Liver (tissue), 9 donors: ENCODE results near the gene SYCE3. TPM values are rescaled to one million over a fixed set of nuclear protein-coding genes. Genes with fewer than 3 reads are reported as not detected.

Experiments used
- DNase-seq: peaks from one replicate; pipeline ENCODE4 v3.0.0-alpha.2; 2017; ENCODE audit warnings: low spot score
- H3K27ac ChIP-seq, 2 donors: one replicate each; pipeline ENCODE4 v1.7.0; 2013; ENCODE audit warnings: inconsistent platforms in 2 of 2, low read length in 2 of 2, control low read depth in 1 of 2, low read depth in 1 of 2, mild to moderate bottlenecking in 1 of 2
- H3K27me3 ChIP-seq, 4 donors: one replicate each; pipeline versions ENCODE4 v1.6.1 to v1.7.0; 2013; ENCODE audit warnings: low read length in 3 of 4, inconsistent platforms in 1 of 4, mild to moderate bottlenecking in 1 of 4, moderate library complexity in 1 of 4; ENCODE audit not compliant: control insufficient read depth in 4 of 4, insufficient read depth in 4 of 4
- H3K36me3 ChIP-seq, 4 donors: one replicate each; pipeline versions ENCODE4 v1.6.1 to v1.7.0; 2013; ENCODE audit warnings: low read length in 3 of 4, mild to moderate bottlenecking in 3 of 4, low read depth in 1 of 4, moderate library complexity in 1 of 4; ENCODE audit not compliant: control insufficient read depth in 4 of 4, insufficient read depth in 3 of 4
- H3K4me1 ChIP-seq, 4 donors: one replicate each; pipeline versions ENCODE4 v1.6.1 to v1.7.0; 2013; ENCODE audit warnings: low read length in 3 of 4, mild to moderate bottlenecking in 3 of 4, moderate library complexity in 1 of 4; ENCODE audit not compliant: control insufficient read depth in 4 of 4, insufficient read depth in 4 of 4
- H3K4me3 ChIP-seq, 3 donors: one replicate each; pipeline versions ENCODE4 v1.6.1 to v1.7.0; 2013; ENCODE audit warnings: low read length in 3 of 3, control low read depth in 1 of 3, low read depth in 1 of 3, mild to moderate bottlenecking in 1 of 3
- H3K9ac ChIP-seq, 2 donors: one replicate each; pipeline ENCODE4 v1.7.0; 2013; ENCODE audit warnings: low read length in 2 of 2, mild to moderate bottlenecking in 2 of 2, moderate library complexity in 2 of 2, control low read depth in 1 of 2, low read depth in 1 of 2
- H3K9me3 ChIP-seq, 4 donors: one replicate each; pipeline versions ENCODE4 v1.6.1 to v1.7.0; 2013; ENCODE audit warnings: low read length in 3 of 4; ENCODE audit not compliant: control insufficient read depth in 4 of 4
- EGR1 ChIP-seq, 2 donors: IDR thresholded peaks; 2 replicates each; pipeline ENCODE4 v1.6.1; 2016 to 2018; ENCODE audit warnings: antibody characterized with exemption in 2 of 2, low read depth in 2 of 2
- FOXA1 ChIP-seq: IDR thresholded peaks from 2 replicates; pipeline ENCODE4 v1.6.1; 2016; ENCODE audit warnings: antibody characterized with exemption
- GABPA ChIP-seq, 2 donors: IDR thresholded peaks in 1 of 2; conservative IDR thresholded peaks in 1 of 2; 2 replicates each; pipeline ENCODE4 v1.6.1; 2016; ENCODE audit warnings: antibody characterized with exemption in 2 of 2, mild to moderate bottlenecking in 1 of 2, moderate library complexity in 1 of 2
- HNF4A ChIP-seq, 2 donors: conservative IDR thresholded peaks; 2 replicates each; pipeline ENCODE4 v1.6.1; 2016; ENCODE audit warnings: antibody characterized with exemption in 2 of 2, mild to moderate bottlenecking in 2 of 2
- HNF4G ChIP-seq: IDR thresholded peaks from 2 replicates; pipeline ENCODE4 v1.6.1; 2016; ENCODE audit warnings: antibody characterized with exemption
- JUND ChIP-seq, 2 donors: IDR thresholded peaks; 2 replicates each; pipeline ENCODE4 v1.6.1; 2016; ENCODE audit warnings: antibody characterized with exemption in 2 of 2
- NR2F2 ChIP-seq: IDR thresholded peaks from 2 replicates; pipeline ENCODE4 v1.6.1; 2016; ENCODE audit warnings: antibody characterized with exemption
- RAD21 ChIP-seq, 2 donors: IDR thresholded peaks; 2 replicates each; pipeline ENCODE4 v1.6.1; 2016; ENCODE audit warnings: antibody characterized with exemption in 2 of 2, mild to moderate bottlenecking in 2 of 2
- RXRA ChIP-seq, 2 donors: IDR thresholded peaks; 2 replicates each; pipeline ENCODE4 v1.6.1; 2017 to 2018; ENCODE audit warnings: antibody characterized with exemption in 2 of 2, mild to moderate bottlenecking in 1 of 2
- SP1 ChIP-seq: IDR thresholded peaks from 2 replicates; pipeline ENCODE4 v1.6.1; 2018; ENCODE audit warnings: antibody characterized with exemption, mild to moderate bottlenecking
- TAF1 ChIP-seq: conservative IDR thresholded peaks from 2 replicates; pipeline ENCODE4 v1.6.1; 2016; ENCODE audit warnings: antibody characterized with exemption, mild to moderate bottlenecking
- YY1 ChIP-seq: IDR thresholded peaks from 2 replicates; pipeline ENCODE4 v1.6.1; 2016; ENCODE audit warnings: antibody characterized with exemption, mild to moderate bottlenecking
- WGBS: extraction: QIAGEN DNeasy Blood & Tissue Kit; methylation state at CpG from one replicate; pipeline ENCODE4 v1.1.7; 2013; 5-methylcytosine and 5-hydroxymethylcytosine counted together
- polyA plus RNA-seq, 2 donors: library from polyadenylated mRNA; stranded (reverse) in 1 of 2; unstranded in 1 of 2; fragments of 200-250 nt in 1 of 2; fragments of >200 nt in 1 of 2; fragmentation: Nextera tagmentation in 1 of 2; extraction: Ambion mirVana in 1 of 2; gene quantifications; one replicate each; pipeline versions ENCODE4 v1.2.1 to v1.2.3, GENCODE V29; 2013 to 2015
- total RNA-seq, 2 donors: library from RNA; depleted of rRNA; stranded (reverse); fragments of >200 nt; gene quantifications; one replicate each; pipeline ENCODE4 v1.2.3, GENCODE V29; 2014
- TF ChIP-seq, protein P1 (sequence below): IDR thresholded peaks from 2 replicates; pipeline ENCODE4 v1.6.1; 2016; ENCODE audit warnings: antibody characterized with exemption
- TF ChIP-seq, protein P2 (sequence below): IDR thresholded peaks from 2 replicates; pipeline ENCODE4 v1.6.1; 2016; ENCODE audit warnings: antibody characterized with exemption, mild to moderate bottlenecking
- TF ChIP-seq, protein P3 (sequence below): IDR thresholded peaks from 2 replicates; pipeline ENCODE4 v1.6.1; 2016; ENCODE audit warnings: antibody characterized with exemption
- TF ChIP-seq, protein P4 (sequence below): IDR thresholded peaks from 2 replicates; pipeline ENCODE4 v1.6.1; 2016; ENCODE audit warnings: antibody characterized with exemption
- donor health status: healthy.
- donor health status: healthy.
- donor health status: healthy.
- donor health status: healthy.
- donor health status: healthy.

The SYCE3 gene
- total and polyA plus RNA-seq, 4 donors: 0.45 to 2.2 TPM; not detected in 2

DNA sequence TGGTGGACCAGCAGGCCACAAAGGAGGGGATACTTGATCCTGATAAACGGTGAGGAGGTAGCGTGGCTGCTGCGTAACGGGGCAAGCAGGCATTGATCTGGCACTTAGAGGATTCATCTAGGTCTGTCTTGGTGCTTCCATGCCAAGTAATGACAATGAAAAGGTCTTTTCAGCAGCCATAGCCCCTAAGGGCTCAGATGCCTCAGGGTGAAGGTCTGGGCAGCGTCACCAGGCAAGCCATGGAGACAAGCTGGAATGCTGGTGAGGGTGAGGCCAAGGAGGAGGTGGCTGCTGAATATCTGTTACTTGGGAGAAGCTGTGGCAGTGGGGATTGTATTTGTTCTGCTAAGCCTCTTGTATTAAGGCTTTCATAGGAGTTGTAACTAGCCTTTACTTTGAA, 24.7 kb upstream of the SYCE3 start:
- peaks cover 0 to 8% (median 7%) of the 10 kb centered on the region in 4 donors for H3K4me1 ChIP-seq
- TF ChIP-seq GABPA (IDR thresholded peaks at IDR 0.05 in 1 of 2, conservative IDR thresholded peaks at IDR 0.05 in 1 of 2) (no peak), RAD21 (IDR thresholded peaks at IDR 0.05) (no peak), HNF4G (no peak), FOXA1 (no peak), TAF1 (no peak), NR2F2 (no peak), RXRA (IDR thresholded peaks at IDR 0.05) (no peak), HNF4A (conservative IDR thresholded peaks at IDR 0.05) (no peak), JUND (IDR thresholded peaks at IDR 0.05) (no peak), EGR1 (IDR thresholded peaks at IDR 0.05; ENCODE audit: low read depth in 2 of 2) (no peak), SP1 (no peak)
- TF ChIP-seq, protein P1, sequence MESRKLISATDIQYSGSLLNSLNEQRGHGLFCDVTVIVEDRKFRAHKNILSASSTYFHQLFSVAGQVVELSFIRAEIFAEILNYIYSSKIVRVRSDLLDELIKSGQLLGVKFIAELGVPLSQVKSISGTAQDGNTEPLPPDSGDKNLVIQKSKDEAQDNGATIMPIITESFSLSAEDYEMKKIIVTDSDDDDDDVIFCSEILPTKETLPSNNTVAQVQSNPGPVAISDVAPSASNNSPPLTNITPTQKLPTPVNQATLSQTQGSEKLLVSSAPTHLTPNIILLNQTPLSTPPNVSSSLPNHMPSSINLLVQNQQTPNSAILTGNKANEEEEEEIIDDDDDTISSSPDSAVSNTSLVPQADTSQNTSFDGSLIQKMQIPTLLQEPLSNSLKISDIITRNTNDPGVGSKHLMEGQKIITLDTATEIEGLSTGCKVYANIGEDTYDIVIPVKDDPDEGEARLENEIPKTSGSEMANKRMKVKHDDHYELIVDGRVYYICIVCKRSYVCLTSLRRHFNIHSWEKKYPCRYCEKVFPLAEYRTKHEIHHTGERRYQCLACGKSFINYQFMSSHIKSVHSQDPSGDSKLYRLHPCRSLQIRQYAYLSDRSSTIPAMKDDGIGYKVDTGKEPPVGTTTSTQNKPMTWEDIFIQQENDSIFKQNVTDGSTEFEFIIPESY: no peak
- TF ChIP-seq, protein P2, sequence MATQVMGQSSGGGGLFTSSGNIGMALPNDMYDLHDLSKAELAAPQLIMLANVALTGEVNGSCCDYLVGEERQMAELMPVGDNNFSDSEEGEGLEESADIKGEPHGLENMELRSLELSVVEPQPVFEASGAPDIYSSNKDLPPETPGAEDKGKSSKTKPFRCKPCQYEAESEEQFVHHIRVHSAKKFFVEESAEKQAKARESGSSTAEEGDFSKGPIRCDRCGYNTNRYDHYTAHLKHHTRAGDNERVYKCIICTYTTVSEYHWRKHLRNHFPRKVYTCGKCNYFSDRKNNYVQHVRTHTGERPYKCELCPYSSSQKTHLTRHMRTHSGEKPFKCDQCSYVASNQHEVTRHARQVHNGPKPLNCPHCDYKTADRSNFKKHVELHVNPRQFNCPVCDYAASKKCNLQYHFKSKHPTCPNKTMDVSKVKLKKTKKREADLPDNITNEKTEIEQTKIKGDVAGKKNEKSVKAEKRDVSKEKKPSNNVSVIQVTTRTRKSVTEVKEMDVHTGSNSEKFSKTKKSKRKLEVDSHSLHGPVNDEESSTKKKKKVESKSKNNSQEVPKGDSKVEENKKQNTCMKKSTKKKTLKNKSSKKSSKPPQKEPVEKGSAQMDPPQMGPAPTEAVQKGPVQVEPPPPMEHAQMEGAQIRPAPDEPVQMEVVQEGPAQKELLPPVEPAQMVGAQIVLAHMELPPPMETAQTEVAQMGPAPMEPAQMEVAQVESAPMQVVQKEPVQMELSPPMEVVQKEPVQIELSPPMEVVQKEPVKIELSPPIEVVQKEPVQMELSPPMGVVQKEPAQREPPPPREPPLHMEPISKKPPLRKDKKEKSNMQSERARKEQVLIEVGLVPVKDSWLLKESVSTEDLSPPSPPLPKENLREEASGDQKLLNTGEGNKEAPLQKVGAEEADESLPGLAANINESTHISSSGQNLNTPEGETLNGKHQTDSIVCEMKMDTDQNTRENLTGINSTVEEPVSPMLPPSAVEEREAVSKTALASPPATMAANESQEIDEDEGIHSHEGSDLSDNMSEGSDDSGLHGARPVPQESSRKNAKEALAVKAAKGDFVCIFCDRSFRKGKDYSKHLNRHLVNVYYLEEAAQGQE: no peak
- TF ChIP-seq, protein P3, sequence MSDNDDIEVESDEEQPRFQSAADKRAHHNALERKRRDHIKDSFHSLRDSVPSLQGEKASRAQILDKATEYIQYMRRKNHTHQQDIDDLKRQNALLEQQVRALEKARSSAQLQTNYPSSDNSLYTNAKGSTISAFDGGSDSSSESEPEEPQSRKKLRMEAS: no peak
- TF ChIP-seq, protein P4, sequence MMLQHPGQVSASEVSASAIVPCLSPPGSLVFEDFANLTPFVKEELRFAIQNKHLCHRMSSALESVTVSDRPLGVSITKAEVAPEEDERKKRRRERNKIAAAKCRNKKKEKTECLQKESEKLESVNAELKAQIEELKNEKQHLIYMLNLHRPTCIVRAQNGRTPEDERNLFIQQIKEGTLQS: no peak
- no peak overlapping the region for H3K27ac ChIP-seq
- no peak overlapping the region for H3K4me3 ChIP-seq
- H3K36me3 ChIP-seq: no peaks in the 10 kb centered on the region
- no peaks in the 10 kb centered on the region for H3K9me3 ChIP-seq
- WGBS: 96% methylated on average over 5 of the region's 5 CpGs
- H3K9ac ChIP-seq: no peak overlapping the region
- H3K27me3 ChIP-seq: no peaks in the 10 kb centered on the region
- no peak for DNase-seq

DNA sequence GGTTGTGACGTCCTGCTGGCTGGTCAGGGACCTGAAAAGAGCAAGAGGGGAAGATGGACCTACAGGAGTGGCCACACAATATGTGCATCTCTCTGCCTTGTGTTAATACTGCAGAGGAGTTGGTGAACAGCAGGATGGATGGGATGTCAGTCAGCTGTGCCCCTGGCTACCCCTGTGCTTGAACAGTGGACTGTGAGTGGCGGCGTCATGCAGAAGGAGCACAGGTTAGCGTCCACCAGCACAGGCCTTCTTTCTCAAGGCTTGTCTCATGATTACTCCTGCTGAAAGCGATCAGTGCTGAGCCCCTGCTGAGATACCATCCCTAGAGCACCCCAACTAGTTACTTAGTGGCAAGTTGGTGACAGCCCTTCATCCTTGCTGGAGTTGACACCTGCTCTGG, 23.7 kb upstream of the SYCE3 start:
- TF ChIP-seq TAF1: no peak
- no peak for TF ChIP-seq JUND (IDR thresholded peaks at IDR 0.05)
- TF ChIP-seq, protein P2: no peak
- no peak for TF ChIP-seq NR2F2
- no peak for TF ChIP-seq YY1
- no peaks in the 10 kb centered on the region for H3K9me3 ChIP-seq
- H3K4me3 ChIP-seq: no peak overlapping the region
- no peak overlapping the region for H3K27ac ChIP-seq
- 73% methylated on average over 5 of the region's 5 CpGs for WGBS
- no peaks in the 10 kb centered on the region for H3K36me3 ChIP-seq
- DNase-seq: no peak
- H3K9ac ChIP-seq: no peak overlapping the region
- H3K4me1 ChIP-seq: peaks cover 3 to 15% (median 14%) of the 10 kb centered on the region in 4 donors
- H3K27me3 ChIP-seq: no peaks in the 10 kb centered on the region
